ENCODE data around the gene TMEM203. TPM values are rescaled to one million over a fixed set of nuclear protein-coding genes. Genes with fewer than 3 reads are reported as not detected.

TMEM203 gene
- total and polyA plus RNA-seq, 2 of the 13 experiments (the other 11 are each of a cell fraction or from before 2014, with no cell fraction given) = 23.4 to 36.7 TPM

- TF ChIP-seq ZFP36L1 (CRISPR knock-in tag; IDR thresholded peaks at IDR 0.05) (no peak), ZNF354B (CRISPR knock-in tag; IDR thresholded peaks at IDR 0.05) (no peak), RBM22 (optimal IDR thresholded peaks at IDR 0.05; ENCODE audit: low read length) (no peak), TFAP4 (IDR thresholded peaks at IDR 0.05; ENCODE audit: borderline replicate concordance, low read depth) (no peak), KLF9 (CRISPR knock-in tag; IDR thresholded peaks at IDR 0.05; ENCODE audit: low read depth) (no peak), U2AF1 (optimal IDR thresholded peaks at IDR 0.05; ENCODE audit: low read depth, low read length) (peak; percentile 60), TOPORS (CRISPR knock-in tag; IDR thresholded peaks at IDR 0.05) (no peak), ZBTB8A (CRISPR knock-in tag; IDR thresholded peaks at IDR 0.05; ENCODE audit: borderline replicate concordance, low read depth) (no peak), ZNF431 (CRISPR knock-in tag; IDR thresholded peaks at IDR 0.05; ENCODE audit: borderline replicate concordance, low read depth) (no peak), STAT5B (CRISPR knock-in tag; IDR thresholded peaks at IDR 0.05) (no peak), ZNF766 (CRISPR knock-in tag; IDR thresholded peaks at IDR 0.05; ENCODE audit: borderline replicate concordance) (no peak), ZNF124 (CRISPR knock-in tag; IDR thresholded peaks at IDR 0.05) (no peak), ZNF276 (CRISPR knock-in tag; IDR thresholded peaks at IDR 0.05; ENCODE audit: low read depth) (no peak), ZNF280D (CRISPR knock-in tag; IDR thresholded peaks at IDR 0.05) (no peak), ZNF674 (CRISPR knock-in tag; IDR thresholded peaks at IDR 0.05; ENCODE audit: low read depth) (no peak), XBP1 (CRISPR knock-in tag; IDR thresholded peaks at IDR 0.05) (no peak), TBX2 (CRISPR knock-in tag; IDR thresholded peaks at IDR 0.05; ENCODE audit: borderline replicate concordance) (peak; percentile 39)
- TF ChIP-seq, protein P1, sequence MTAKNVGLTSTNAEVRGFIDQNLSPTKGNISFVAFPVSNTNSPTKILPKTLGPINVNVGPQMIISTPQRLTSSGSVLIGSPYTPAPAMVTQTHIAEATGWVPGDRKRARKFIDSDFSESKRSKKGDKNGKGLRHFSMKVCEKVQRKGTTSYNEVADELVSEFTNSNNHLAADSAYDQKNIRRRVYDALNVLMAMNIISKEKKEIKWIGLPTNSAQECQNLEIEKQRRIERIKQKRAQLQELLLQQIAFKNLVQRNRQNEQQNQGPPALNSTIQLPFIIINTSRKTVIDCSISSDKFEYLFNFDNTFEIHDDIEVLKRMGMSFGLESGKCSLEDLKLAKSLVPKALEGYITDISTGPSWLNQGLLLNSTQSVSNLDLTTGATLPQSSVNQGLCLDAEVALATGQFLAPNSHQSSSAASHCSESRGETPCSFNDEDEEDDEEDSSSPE (CRISPR knock-in tag; IDR thresholded peaks at IDR 0.05) = no peak; the same call in 1 of the 2 replicates
These were observed 17.9 kb upstream of the TMEM203 start (continued) for GRCh38 chr9:137223078-137223970.
